ENCODE data around the gene MAGEB3. TPM values are rescaled to one million over a fixed set of nuclear protein-coding genes. Genes with fewer than 3 reads are reported as not detected.
A peak's percentile ranks its signal among the peaks of the same experiment; 100 is the strongest.

The MAGEB3 gene
- total RNA-seq, 1 donor from 2014 or later: 0.31 TPM

GRCh38 chrX:30224536-30224935 is 5.9 kb upstream of the MAGEB3 start:
- Mint-ChIP-seq H3K4me1 (peaks cover 21% of the 10 kb centered on the region), H3K4me3 (no peak overlapping the region), H3K27ac (peak overlapping the region; percentile 88), H3K27me3 (ENCODE audit: low read depth) (no peaks in the 10 kb centered on the region), H3K36me3 (no peaks in the 10 kb centered on the region), H3K9me3 (no peaks in the 10 kb centered on the region)
- DNase-seq (ENCODE audit: low spot score in 2 of 2, unreplicated experiment in 2 of 2): no peak
- no peak for TF ChIP-seq CTCF (IDR thresholded peaks at IDR 0.05; ENCODE audit: unreplicated experiment)

- no peak for DNase-seq (ENCODE audit: low spot score in 2 of 2, unreplicated experiment in 2 of 2)
- no peak overlapping the region for H3K27ac Mint-ChIP-seq
- H3K9me3 Mint-ChIP-seq: no peaks in the 10 kb centered on the region
- H3K4me3 Mint-ChIP-seq: no peak overlapping the region
- H3K27me3 Mint-ChIP-seq (ENCODE audit: low read depth): no peaks in the 10 kb centered on the region
- no peak for TF ChIP-seq CTCF (IDR thresholded peaks at IDR 0.05; ENCODE audit: unreplicated experiment)
- peaks cover 22% of the 10 kb centered on the region for H3K4me1 Mint-ChIP-seq
- H3K36me3 Mint-ChIP-seq: no peaks in the 10 kb centered on the region
Measured at GRCh38 chrX:30228526-30228925, 1.9 kb upstream of the MAGEB3 start.

GRCh38 chrX:30241724-30242415 is 11.4 kb downstream of the MAGEB3 start, which contains the start of gene MAGEB4:
TSS of gene MAGEB4 (plus strand) at chrX:30242000. CDS start at chrX:30242136, 136 bp downstream.
- Mint-ChIP-seq H3K27me3 (ENCODE audit: low read depth) (no peaks in the 10 kb centered on the region), H3K36me3 (no peaks in the 10 kb centered on the region), H3K9me3 (peaks cover 7% of the 10 kb centered on the region), H3K4me1 (peaks cover 8% of the 10 kb centered on the region), H3K4me3 (no peak within 1 kb of the TSS), H3K27ac (no peak within 1 kb of the TSS)
- no peak for TF ChIP-seq CTCF (IDR thresholded peaks at IDR 0.05; ENCODE audit: unreplicated experiment)
- no peak for DNase-seq (ENCODE audit: low spot score in 2 of 2, unreplicated experiment in 2 of 2)

- Mint-ChIP-seq H3K36me3 (no peaks in the 10 kb centered on the region), H3K4me1 (peaks cover 8% of the 10 kb centered on the region), H3K4me3 (no peak within 1 kb of the TSS), H3K9me3 (peaks cover 10% of the 10 kb centered on the region), H3K27me3 (ENCODE audit: low read depth) (no peaks in the 10 kb centered on the region), H3K27ac (no peak within 1 kb of the TSS)
- DNase-seq (ENCODE audit: low spot score in 2 of 2, unreplicated experiment in 2 of 2): no peak
- no peak for TF ChIP-seq CTCF (IDR thresholded peaks at IDR 0.05; ENCODE audit: unreplicated experiment)
Measured at GRCh38 chrX:30246769-30247489, 16.5 kb downstream of the MAGEB3 start, which contains the start of gene MAGEB1. TSS of gene MAGEB1 (plus strand) at chrX:30247146. CDS start at chrX:30250494, 3,348 bp downstream.

DNA sequence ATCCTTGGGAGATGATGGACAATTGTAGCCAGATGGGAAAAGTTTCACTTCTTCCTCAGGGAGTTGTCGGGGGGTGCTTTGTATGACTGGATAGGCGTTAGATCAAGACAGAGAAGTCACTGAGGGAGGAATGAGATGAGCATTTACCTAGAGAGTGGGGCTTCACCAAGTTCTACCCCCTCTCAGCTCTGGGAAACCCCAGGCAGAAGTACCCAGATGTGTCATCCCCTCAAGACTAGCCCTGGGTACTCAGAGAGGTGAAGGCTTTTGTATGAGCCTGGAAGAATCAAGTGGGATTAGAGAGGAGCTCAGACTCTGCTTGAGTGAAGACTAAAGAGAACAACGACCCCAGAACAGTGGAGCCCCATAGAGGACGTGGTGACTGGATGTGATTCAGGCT is 18.4 kb downstream of the MAGEB3 start:
- Mint-ChIP-seq H3K4me1 (peaks cover 3% of the 10 kb centered on the region), H3K9me3 (peaks cover 10% of the 10 kb centered on the region), H3K27me3 (ENCODE audit: low read depth) (no peaks in the 10 kb centered on the region), H3K36me3 (no peaks in the 10 kb centered on the region), H3K27ac (no peak overlapping the region), H3K4me3 (no peak overlapping the region)
- TF ChIP-seq CTCF (IDR thresholded peaks at IDR 0.05; ENCODE audit: unreplicated experiment): no peak
- DNase-seq (ENCODE audit: low spot score in 2 of 2, unreplicated experiment in 2 of 2): no peak
